RWPE2 (cell line): ENCODE data around the gene PHYKPL.

Source experiments
- ATAC-seq: fragments of 200-7000 bp; cut with Tn5 transposase; 3 replicates; pipeline ENCODE4 v1.9.1; 2021; ENCODE audit warnings: low read depth
- DNase-seq: peaks from one replicate; pipeline ENCODE4 v3.0.0-alpha.2; 2020; ENCODE audit warnings: low spot score
- H3K27ac ChIP-seq: fragments of 450-650 bp; 2 replicates; pipeline ENCODE4 v1.5.1; 2017; ENCODE audit warnings: mild to moderate bottlenecking; ENCODE audit not compliant: poor library complexity, severe bottlenecking
- H3K27me3 ChIP-seq: fragments of 250-450 bp; sonication (Bioruptor Pico); 2 replicates; pipeline ENCODE4 v1.5.1; 2021; ENCODE audit warnings: mild to moderate bottlenecking, moderate library complexity; ENCODE audit not compliant: insufficient read depth, poor library complexity, severe bottlenecking
- H3K36me3 ChIP-seq: fragments of 250-450 bp; sonication (Bioruptor Pico); 2 replicates; pipeline ENCODE4 v1.5.1; 2020; ENCODE audit warnings: low read depth, mild to moderate bottlenecking, moderate library complexity
- H3K4me1 ChIP-seq: fragments of 250-450 bp; sonication (Bioruptor Pico); 2 replicates; pipeline ENCODE4 v1.5.1; 2021; ENCODE audit warnings: mild to moderate bottlenecking, moderate library complexity; ENCODE audit not compliant: insufficient read depth, poor library complexity, severe bottlenecking
- H3K4me3 ChIP-seq: fragments of 250-450 bp; sonication (Bioruptor Pico); 2 replicates; pipeline ENCODE4 v1.5.1; 2021; ENCODE audit warnings: mild to moderate bottlenecking, moderate library complexity; ENCODE audit not compliant: severe bottlenecking
- H3K9me3 ChIP-seq: fragments of 250-450 bp; sonication (Bioruptor Pico); 2 replicates; pipeline ENCODE4 v1.5.1; 2021; ENCODE audit warnings: mild to moderate bottlenecking, moderate library complexity; ENCODE audit not compliant: severe bottlenecking
- CTCF ChIP-seq: fragments of 450-650 bp; IDR thresholded peaks from one replicate; pipeline ENCODE4 v1.5.1; 2017; ENCODE audit warnings: mild to moderate bottlenecking, moderate library complexity; ENCODE audit not compliant: poor library complexity, severe bottlenecking

PHYKPL gene

DNA sequence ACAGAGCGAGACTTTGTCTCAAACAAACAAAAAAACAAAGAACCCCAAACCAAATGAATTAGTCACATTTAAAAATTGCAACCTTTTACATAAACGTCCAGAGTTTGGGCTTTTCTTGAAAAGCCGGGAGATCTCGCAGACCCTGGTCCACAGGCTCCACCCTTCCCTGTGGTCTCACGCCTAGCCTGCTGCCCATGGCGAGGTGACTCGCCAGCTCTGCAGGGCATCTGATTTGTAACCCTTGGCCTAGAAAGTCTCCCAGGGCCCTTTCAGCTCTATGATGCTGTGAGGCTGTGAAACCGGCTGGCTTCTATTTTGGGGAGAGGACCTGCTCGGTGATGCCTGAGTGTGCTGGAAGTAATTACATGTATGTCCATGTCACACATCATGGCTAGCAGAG lies 44.7 kb upstream of the PHYKPL start:
- H3K9me3 ChIP-seq = no peaks in the 10 kb centered on the region
- H3K4me3 ChIP-seq = no peak overlapping the region
- TF ChIP-seq CTCF = no peak
- H3K27ac ChIP-seq = no peak overlapping the region
- no peaks in the 10 kb centered on the region for H3K36me3 ChIP-seq
- no peaks in the 10 kb centered on the region for H3K27me3 ChIP-seq
- no peaks in the 10 kb centered on the region for H3K4me1 ChIP-seq
- DNase-seq = peak; percentile 35
- ATAC-seq = no peak

DNA sequence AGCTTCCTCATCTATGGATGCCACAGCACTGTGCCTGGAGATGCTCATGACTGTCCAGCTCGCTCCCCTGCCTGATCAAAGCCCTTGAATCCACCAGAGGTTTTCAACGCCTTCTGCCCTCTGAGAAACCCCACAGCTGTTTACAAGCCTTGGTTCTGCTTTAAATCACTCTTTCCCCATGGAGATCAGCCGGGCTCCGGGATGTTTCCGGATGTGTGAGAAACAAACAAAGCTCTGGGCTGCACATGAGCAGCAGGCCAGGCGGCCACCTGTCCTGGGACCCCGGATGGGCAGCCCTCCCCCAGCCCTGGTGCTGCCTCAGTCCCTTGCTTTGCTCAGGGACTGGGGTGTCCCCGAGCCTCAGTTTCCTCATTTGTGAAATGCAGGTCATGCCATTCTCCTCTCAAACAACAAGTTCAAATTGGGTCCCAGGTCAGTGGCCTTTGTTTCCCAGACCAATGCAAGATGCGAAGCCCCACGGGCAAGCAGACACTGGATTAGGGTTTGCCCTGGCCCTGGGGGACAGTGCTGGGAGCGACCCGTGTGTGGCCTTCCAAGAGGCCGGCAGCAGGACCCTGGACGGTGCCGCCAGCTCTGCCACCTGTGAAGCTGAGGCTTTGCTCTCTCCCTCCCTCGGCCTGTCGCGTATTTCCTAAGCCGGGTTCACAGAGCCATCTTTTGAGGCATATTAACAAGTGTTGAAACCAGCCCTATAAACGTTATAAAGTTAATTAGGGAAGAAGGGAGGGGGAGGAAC lies 42.4 kb upstream of the PHYKPL start:
- no peak overlapping the region for H3K4me3 ChIP-seq
- H3K36me3 ChIP-seq = no peaks in the 10 kb centered on the region
- ATAC-seq (no peak), DNase-seq (peak; percentile 55)
- H3K27ac ChIP-seq = no peak overlapping the region
- no peak for TF ChIP-seq CTCF
- H3K27me3 ChIP-seq = no peaks in the 10 kb centered on the region
- no peaks in the 10 kb centered on the region for H3K9me3 ChIP-seq
- no peaks in the 10 kb centered on the region for H3K4me1 ChIP-seq

- no peaks in the 10 kb centered on the region for H3K36me3 ChIP-seq
- ATAC-seq (no peak), DNase-seq (peak; percentile 66)
- H3K4me1 ChIP-seq = no peaks in the 10 kb centered on the region
- no peaks in the 10 kb centered on the region for H3K9me3 ChIP-seq
- H3K4me3 ChIP-seq = no peak overlapping the region
- no peak overlapping the region for H3K27ac ChIP-seq
- H3K27me3 ChIP-seq = no peaks in the 10 kb centered on the region
- no peak for TF ChIP-seq CTCF
Measured at GRCh38 chr5:178273665-178274541, 41.3 kb upstream of the PHYKPL start.

DNA sequence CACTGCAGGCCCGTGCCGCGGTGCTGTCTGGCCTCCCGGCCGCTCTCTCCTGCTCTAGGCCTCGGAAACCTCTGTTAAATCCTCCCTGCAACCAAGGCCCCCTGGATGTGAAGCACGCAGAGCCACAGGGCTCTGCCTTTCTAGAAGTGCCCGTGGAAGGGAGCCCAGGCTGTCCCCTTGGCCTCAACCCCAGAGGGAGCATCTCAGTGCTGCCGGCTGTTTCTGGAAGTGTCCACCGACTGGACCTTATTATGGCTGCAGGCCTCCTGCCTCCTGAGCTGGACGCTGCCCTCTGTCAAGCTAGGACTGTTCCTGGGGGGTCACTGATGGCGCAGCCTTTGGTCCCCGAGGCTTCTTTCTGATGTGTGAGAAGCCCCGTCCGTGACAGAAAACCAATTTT lies 40.4 kb upstream of the PHYKPL start:
- no peaks in the 10 kb centered on the region for H3K36me3 ChIP-seq
- H3K9me3 ChIP-seq = no peaks in the 10 kb centered on the region
- no peaks in the 10 kb centered on the region for H3K27me3 ChIP-seq
- no peak overlapping the region for H3K27ac ChIP-seq
- ATAC-seq = no peak
- DNase-seq = peak; percentile 53
- no peak for TF ChIP-seq CTCF
- H3K4me1 ChIP-seq = no peaks in the 10 kb centered on the region
- no peak overlapping the region for H3K4me3 ChIP-seq
